ENCODE data around the gene SMTN. TPM values are rescaled to one million over a fixed set of nuclear protein-coding genes. Genes with fewer than 3 reads are reported as not detected.

SMTN gene
- total RNA-seq (10 to 100 TPM in 1 of 5 donors, 1 to 10 TPM in 4; 2.6 to 10.1 (median 3.8) TPM), total RNA-seq (1.2 to 9.2 (median 2.4) reads per million in 29 experiments)
- 1.3 TPM for total RNA-seq (2013)

GRCh38 chr22:31080848-31081649 lies at the start of gene SMTN:
Gene SMTN (plus strand): TSS chr22:31081318. CDS start chr22:31083259, 1,941 bp downstream.
- Histone ChIP-seq H3K4me1 (ENCODE audit: control insufficient read depth in 1 of 2, extremely low read depth in 1 of 2, insufficient read depth in 2 of 2, low read length in 2 of 2) (peaks cover 19 to 46% of the 10 kb centered on the region in 2 experiments), H3K4me3 (ENCODE audit: control insufficient read depth in 1 of 2, extremely low read depth in 1 of 2, low read length in 1 of 2) (peak within 1 kb of the TSS; percentile 65 to 77), H3K27ac (ENCODE audit: low read length) (no peak within 1 kb of the TSS), H3K36me3 (ENCODE audit: control insufficient read depth in 2 of 2, extremely low read depth in 1 of 2, insufficient read depth in 1 of 2, low read length in 1 of 2) (no peaks in the 10 kb centered on the region), H3K27me3 (replicated peaks in 1 of 2; ENCODE audit: control insufficient read depth in 2 of 2, extremely low read depth in 1 of 2, insufficient read depth in 2 of 2, low read length in 1 of 2) (no peaks in the 10 kb centered on the region), H3K9me3 (no peaks in the 10 kb centered on the region)
- peaks cover 32 to 41% (median 33%) of the 10 kb centered on the region in 3 donors for H3K4me1 Mint-ChIP-seq
- WGBS (ENCODE audit: insufficient coverage), result 0% methylated on average over 54 of the region's 63 CpGs
- H3K9me3 Mint-ChIP-seq, result no peaks in the 10 kb centered on the region
- no peaks in the 10 kb centered on the region for H3K27me3 Mint-ChIP-seq
- H3K4me3 Mint-ChIP-seq, result peak within 1 kb of the TSS; percentile 82 to 85 (median 85)
- ChIA-PET CTCF (interaction anchor here in 1 of 2 donors (0.6 to 0.9 kb wide), 2 partner anchors 112 to 446 kb away, joined by 3 read pairs; partner anchors contain the start of gene TUG1), POLR2A (no interaction called here)
- ATAC-seq (replicated peaks in 1 of 4) (peak; percentile 72 to 74 (median 73)), DNase-seq (peak; percentile 62 to 93 (median 83))
- no peaks in the 10 kb centered on the region for H3K36me3 Mint-ChIP-seq
- peak within 1 kb of the TSS in 1 of 2 donors; percentile 45 for H3K27ac Mint-ChIP-seq

- Mint-ChIP-seq H3K27me3 (peaks cover 3 to 12% of the 10 kb centered on the region in 2 donors), H3K4me1 (no peaks in the 10 kb centered on the region), H3K4me3 (no peak overlapping the region), H3K9me3 (no peaks in the 10 kb centered on the region), H3K27ac (no peak overlapping the region), H3K36me3 (no peaks in the 10 kb centered on the region)
- WGBS (ENCODE audit: insufficient coverage), result 78% methylated on average over 17 of the region's 20 CpGs
- Histone ChIP-seq H3K36me3 (ENCODE audit: control insufficient read depth in 2 of 2, extremely low read depth in 1 of 2, insufficient read depth in 1 of 2, low read length in 1 of 2) (no peaks in the 10 kb centered on the region), H3K27me3 (replicated peaks in 1 of 2; ENCODE audit: control insufficient read depth in 2 of 2, extremely low read depth in 1 of 2, insufficient read depth in 2 of 2, low read length in 1 of 2) (peaks cover 0 to 7% of the 10 kb centered on the region in 2 experiments), H3K27ac (ENCODE audit: low read length) (no peak overlapping the region), H3K4me1 (ENCODE audit: control insufficient read depth in 1 of 2, extremely low read depth in 1 of 2, insufficient read depth in 2 of 2, low read length in 2 of 2) (no peaks in the 10 kb centered on the region), H3K9me3 (no peaks in the 10 kb centered on the region), H3K4me3 (ENCODE audit: control insufficient read depth in 1 of 2, extremely low read depth in 1 of 2, low read length in 1 of 2) (no peak overlapping the region)
- CTCF ChIA-PET, result no interaction called here
- POLR2A ChIA-PET, result no interaction called here
- no peak for ATAC-seq (replicated peaks in 1 of 4)
- peak in 3 of 35 experiments; percentile 0 to 8 (median 5) for DNase-seq
Measured at GRCh38 chr22:31036671-31037550, 44.2 kb upstream of the SMTN start.

- Histone ChIP-seq H3K27me3 (replicated peaks in 1 of 2; ENCODE audit: control insufficient read depth in 2 of 2, extremely low read depth in 1 of 2, insufficient read depth in 2 of 2, low read length in 1 of 2) (peaks cover 0 to 3% of the 10 kb centered on the region in 2 experiments), H3K9me3 (no peaks in the 10 kb centered on the region), H3K27ac (ENCODE audit: low read length) (no peak overlapping the region), H3K4me1 (ENCODE audit: control insufficient read depth in 1 of 2, extremely low read depth in 1 of 2, insufficient read depth in 2 of 2, low read length in 2 of 2) (no peaks in the 10 kb centered on the region), H3K36me3 (ENCODE audit: control insufficient read depth in 2 of 2, extremely low read depth in 1 of 2, insufficient read depth in 1 of 2, low read length in 1 of 2) (no peaks in the 10 kb centered on the region), H3K4me3 (ENCODE audit: control insufficient read depth in 1 of 2, extremely low read depth in 1 of 2, low read length in 1 of 2) (no peak overlapping the region)
- H3K4me1 Mint-ChIP-seq, result no peaks in the 10 kb centered on the region
- POLR2A ChIA-PET, result no interaction called here
- H3K9me3 Mint-ChIP-seq, result no peaks in the 10 kb centered on the region
- CTCF ChIA-PET, result no interaction called here
- no peak overlapping the region for H3K27ac Mint-ChIP-seq
- no peaks in the 10 kb centered on the region for H3K36me3 Mint-ChIP-seq
- H3K27me3 Mint-ChIP-seq, result peaks cover 3 to 12% of the 10 kb centered on the region in 2 donors
- DNase-seq (no peak), ATAC-seq (replicated peaks in 1 of 4) (no peak)
- no CpG with 5 or more reads among the region's 1 CpG for WGBS (ENCODE audit: insufficient coverage)
- no peak overlapping the region for H3K4me3 Mint-ChIP-seq
Measured at GRCh38 chr22:31038686-31039085, 42.4 kb upstream of the SMTN start.

GRCh38 chr22:31039393-31039792 lies 41.7 kb upstream of the SMTN start:
- H3K27me3 ChIP-seq (replicated peaks in 1 of 2; ENCODE audit: control insufficient read depth in 2 of 2, extremely low read depth in 1 of 2, insufficient read depth in 2 of 2, low read length in 1 of 2), result peaks cover 0 to 7% of the 10 kb centered on the region in 2 experiments
- H3K4me3 ChIP-seq (ENCODE audit: control insufficient read depth in 1 of 2, extremely low read depth in 1 of 2, low read length in 1 of 2), result no peak overlapping the region
- no peak overlapping the region for H3K4me3 Mint-ChIP-seq
- no peaks in the 10 kb centered on the region for H3K9me3 ChIP-seq
- no peak overlapping the region for H3K27ac ChIP-seq (ENCODE audit: low read length)
- H3K27me3 Mint-ChIP-seq, result peaks cover 3 to 12% of the 10 kb centered on the region in 2 donors
- ATAC-seq (replicated peaks in 1 of 4) (no peak), DNase-seq (no peak)
- no peaks in the 10 kb centered on the region for H3K4me1 Mint-ChIP-seq
- 75% methylated on average over 9 of the region's 9 CpGs for WGBS (ENCODE audit: insufficient coverage)
- POLR2A ChIA-PET, result no interaction called here
- H3K36me3 Mint-ChIP-seq, result no peaks in the 10 kb centered on the region
- no peaks in the 10 kb centered on the region for H3K9me3 Mint-ChIP-seq
- no peaks in the 10 kb centered on the region for H3K4me1 ChIP-seq (ENCODE audit: control insufficient read depth in 1 of 2, extremely low read depth in 1 of 2, insufficient read depth in 2 of 2, low read length in 2 of 2)
- no peaks in the 10 kb centered on the region for H3K36me3 ChIP-seq (ENCODE audit: control insufficient read depth in 2 of 2, extremely low read depth in 1 of 2, insufficient read depth in 1 of 2, low read length in 1 of 2)
- CTCF ChIA-PET, result no interaction called here
- H3K27ac Mint-ChIP-seq, result no peak overlapping the region

- H3K36me3 Mint-ChIP-seq, result no peaks in the 10 kb centered on the region
- Histone ChIP-seq H3K27me3 (replicated peaks in 1 of 2; ENCODE audit: control insufficient read depth in 2 of 2, extremely low read depth in 1 of 2, insufficient read depth in 2 of 2, low read length in 1 of 2) (peaks cover 0 to 13% of the 10 kb centered on the region in 2 experiments), H3K4me3 (ENCODE audit: control insufficient read depth in 1 of 2, extremely low read depth in 1 of 2, low read length in 1 of 2) (no peak overlapping the region), H3K27ac (ENCODE audit: low read length) (no peak overlapping the region), H3K36me3 (ENCODE audit: control insufficient read depth in 2 of 2, extremely low read depth in 1 of 2, insufficient read depth in 1 of 2, low read length in 1 of 2) (no peaks in the 10 kb centered on the region), H3K4me1 (ENCODE audit: control insufficient read depth in 1 of 2, extremely low read depth in 1 of 2, insufficient read depth in 2 of 2, low read length in 2 of 2) (no peaks in the 10 kb centered on the region), H3K9me3 (no peaks in the 10 kb centered on the region)
- H3K9me3 Mint-ChIP-seq, result no peaks in the 10 kb centered on the region
- no peaks in the 10 kb centered on the region for H3K4me1 Mint-ChIP-seq
- ChIA-PET CTCF (no interaction called here), POLR2A (no interaction called here)
- peaks cover 3 to 15% of the 10 kb centered on the region in 2 donors for H3K27me3 Mint-ChIP-seq
- H3K27ac Mint-ChIP-seq, result no peak overlapping the region
- DNase-seq, result no peak
- WGBS (ENCODE audit: insufficient coverage), result 57% methylated on average over 1 of the region's 3 CpGs
- ATAC-seq (replicated peaks in 1 of 4), result no peak
- H3K4me3 Mint-ChIP-seq, result no peak overlapping the region
Measured at GRCh38 chr22:31040542-31041398, 40.3 kb upstream of the SMTN start.

Data from T-cell (primary cell).